Esophagus squamous epithelium (tissue), 5 donors: ENCODE measurements around the gene OTUD4. TPM values are rescaled to one million over a fixed set of nuclear protein-coding genes. Genes with fewer than 3 reads are reported as not detected.

ENCODE experiments used
- DNase-seq: peaks from one replicate; lab custom pipeline; 2025; lab: John Stamatoyannopoulos, UW
- H3K27ac ChIP-seq, 4 donors: fragments of 200-600 bp; sonication (generic); one replicate each; pipeline ENCODE4 v1.5.1; 2016 to 2019; ENCODE audit warnings: mild to moderate bottlenecking in 1 of 4
- H3K27me3 ChIP-seq, 4 donors: fragments of 200-600 bp; sonication (generic); 1 replicate in 3 of 4; 2 replicates in 1 of 4; pipeline versions ENCODE4 v1.5.1 to v1.6.0; 2017 to 2021; ENCODE audit warnings: antibody characterized with exemption in 1 of 4
- H3K36me3 ChIP-seq, 3 donors: fragments of 200-600 bp; sonication (generic); one replicate each; pipeline ENCODE4 v1.5.1; 2016 to 2019
- H3K4me1 ChIP-seq, 3 donors: fragments of 200-600 bp; sonication (generic); one replicate each; pipeline ENCODE4 v1.5.1; 2017 to 2019
- H3K4me3 ChIP-seq, 4 donors: fragments of 200-600 bp; sonication (generic); 1 replicate in 3 of 4; 2 replicates in 1 of 4; pipeline ENCODE4 v1.5.1; 2016 to 2019; ENCODE audit warnings: mild to moderate bottlenecking in 2 of 4, moderate library complexity in 1 of 4
- H3K9me3 ChIP-seq, 3 donors: fragments of 200-600 bp; sonication (generic); one replicate each; pipeline ENCODE4 v1.5.1; 2016 to 2019
- CTCF ChIP-seq, 6 experiments: fragments of 450-650 bp in 4 of 6; fragments of 200-600 bp in 2 of 6; sonication (generic) in 2 of 6; IDR thresholded peaks; one replicate each; pipeline ENCODE4 v1.5.1; 2016 to 2019; ENCODE audit warnings: antibody characterized with exemption in 6 of 6, mild to moderate bottlenecking in 4 of 6, moderate library complexity in 4 of 6
- POLR2A ChIP-seq, 4 donors: fragments of 450-650 bp; IDR thresholded peaks; one replicate each; pipeline ENCODE4 v1.6.1; 2017; ENCODE audit warnings: antibody characterized with exemption in 4 of 4, mild to moderate bottlenecking in 4 of 4, moderate library complexity in 3 of 4
- WGBS, 2 donors: methylation state at CpG; one replicate each; pipeline ENCODE4 v1.1.5; 2018; 5-methylcytosine and 5-hydroxymethylcytosine counted together
- intact Hi-C: fragments of 100-400 bp; cut with DNase I; formaldehyde crosslinking; loops from one replicate; pipeline ENCODE4 v1.15.0; 2022
- total RNA-seq, 4 donors: library from RNA; depleted of rRNA; stranded (reverse); fragments of >200 nt; gene quantifications; one replicate each; pipeline ENCODE4 v1.1.0, GENCODE V29; 2016
- donor health status: DM: yes; HTN: yes; CAD: no.

OTUD4 gene
- total RNA-seq, 4 donors from 2014 or later = 15.2 to 34.0 (median 25.2) TPM

- peaks cover 0 to 67% (median 7%) of the 10 kb centered on the region in 3 donors for H3K36me3 ChIP-seq
These were observed 8.5 kb downstream of the OTUD4 start for GRCh38 chr4:145171911-145172310.

GRCh38 chr4:145170223-145170622, 10.2 kb downstream of the OTUD4 start:
- Histone ChIP-seq H3K4me3 (no peak overlapping the region), H3K4me1 (peaks cover 0 to 12% (median 0%) of the 10 kb centered on the region in 3 donors), H3K27ac (no peak overlapping the region), H3K9me3 (no peaks in the 10 kb centered on the region), H3K36me3 (peaks cover 0 to 84% (median 7%) of the 10 kb centered on the region in 3 donors), H3K27me3 (no peaks in the 10 kb centered on the region)
- WGBS, 2 donors = 80 to 92% methylated on average over 1 of the region's 1 CpG
- no peak for TF ChIP-seq CTCF (IDR thresholded peaks at IDR 0.05)
- TF ChIP-seq POLR2A (IDR thresholded peaks at IDR 0.05) = no peak
- no peak for DNase-seq
- intact Hi-C loops = no loop called here

More at GRCh38 chr4:145171911-145172310, 8.5 kb downstream of the OTUD4 start:
- DNase-seq = no peak
- TF ChIP-seq POLR2A (IDR thresholded peaks at IDR 0.05) (no peak), CTCF (IDR thresholded peaks at IDR 0.05) (no peak)
- Histone ChIP-seq H3K27me3 (no peaks in the 10 kb centered on the region), H3K4me1 (peaks cover 5 to 29% (median 11%) of the 10 kb centered on the region in 3 donors), H3K4me3 (no peak overlapping the region), H3K9me3 (no peaks in the 10 kb centered on the region), H3K27ac (no peak overlapping the region)
- 68 to 75% methylated on average over 1 of the region's 1 CpG for WGBS, 2 donors
- intact Hi-C loops = no loop called here

GRCh38 chr4:145168581-145169187, 11.7 kb downstream of the OTUD4 start:
- Histone ChIP-seq H3K36me3 (peaks cover 0 to 90% (median 7%) of the 10 kb centered on the region in 3 donors), H3K4me3 (no peak overlapping the region), H3K9me3 (no peaks in the 10 kb centered on the region), H3K27ac (no peak overlapping the region), H3K4me1 (peaks cover 0 to 5% (median 0%) of the 10 kb centered on the region in 3 donors), H3K27me3 (no peaks in the 10 kb centered on the region)
- DNase-seq = no peak
- no peak for TF ChIP-seq CTCF (IDR thresholded peaks at IDR 0.05)
- TF ChIP-seq POLR2A (IDR thresholded peaks at IDR 0.05) = no peak
- WGBS, 2 donors = 77 to 87% methylated on average over 2 of the region's 2 CpGs
- intact Hi-C loops = no loop called here

- no peaks in the 10 kb centered on the region for H3K9me3 ChIP-seq
- TF ChIP-seq CTCF (IDR thresholded peaks at IDR 0.05) (no peak), POLR2A (IDR thresholded peaks at IDR 0.05) (no peak)
- no peaks in the 10 kb centered on the region for H3K4me1 ChIP-seq
- H3K36me3 ChIP-seq = peaks cover 0 to 91% (median 7%) of the 10 kb centered on the region in 3 donors
- H3K27me3 ChIP-seq = no peaks in the 10 kb centered on the region
- H3K27ac ChIP-seq = no peak overlapping the region
- intact Hi-C loops = no loop called here
- H3K4me3 ChIP-seq = no peak overlapping the region
- DNase-seq = no peak
- 90 to 97% methylated on average over 2 of the region's 2 CpGs for WGBS, 2 donors
These were observed 12.5 kb downstream of the OTUD4 start for GRCh38 chr4:145167887-145168286.

- Histone ChIP-seq H3K4me3 (no peak overlapping the region), H3K4me1 (no peaks in the 10 kb centered on the region), H3K27me3 (no peaks in the 10 kb centered on the region), H3K36me3 (peaks cover 12 to 100% (median 12%) of the 10 kb centered on the region in 3 donors), H3K9me3 (no peaks in the 10 kb centered on the region), H3K27ac (no peak overlapping the region)
- WGBS, 2 donors = 36 to 42% methylated on average over 2 of the region's 2 CpGs
- TF ChIP-seq CTCF (IDR thresholded peaks at IDR 0.05) = no peak
- no peak for TF ChIP-seq POLR2A (IDR thresholded peaks at IDR 0.05)
- intact Hi-C loops = no loop called here
- no peak for DNase-seq
These were observed 18.8 kb downstream of the OTUD4 start for GRCh38 chr4:145161549-145161948.
